Fibroblast of lung (primary cell): Measurements from ENCODE around the gene PDLIM7.

Experiments used
- CTCF ChIP-seq, 2 donors: IDR thresholded peaks in 1 of 2; conservative IDR thresholded peaks in 1 of 2; 1 replicate in 1 of 2; 2 replicates in 1 of 2; pipeline ENCODE4 v1.5.1; 2011 to 2012; ENCODE audit warnings: low read length in 2 of 2, control low read depth in 1 of 2, inconsistent platforms in 1 of 2, low read depth in 1 of 2, mild to moderate bottlenecking in 1 of 2
- EZH2 ChIP-seq: IDR thresholded peaks from 2 replicates; pipeline ENCODE4 v1.5.1; 2012; ENCODE audit warnings: low read length, control low read depth, mild to moderate bottlenecking; ENCODE audit errors: missing control alignments

- TF ChIP-seq CTCF (conservative IDR thresholded peaks at IDR 0.05 in 1 of 2, IDR thresholded peaks at IDR 0.05 in 1 of 2; ENCODE audit: low read depth in 1 of 2, low read length in 2 of 2) = no peak
- TF ChIP-seq EZH2 = no peak
Measured at GRCh38 chr5:177476531-177477233, 20.7 kb downstream of the PDLIM7 start.
